H1 (cell line): ENCODE results near the gene GLS. TPM values are rescaled to one million over a fixed set of nuclear protein-coding genes. Genes with fewer than 3 reads are reported as not detected.

Experiments used
- polyA plus RNA-seq, 7 experiments: library from polyadenylated mRNA; depleted of rRNA in 3 of 7; stranded (reverse) in 5 of 7; unstranded in 2 of 7; fragments of >200 nt in 5 of 7; fragments of 200-250 nt in 2 of 7; gene quantifications; 1 replicate in 5 of 7; 2 replicates in 1 of 7; 4 replicates in 1 of 7; pipeline versions ENCODE4 v1.2.1 to v1.2.3, GENCODE V29; 2011 to 2013; ENCODE audit warnings: missing spikeins in 2 of 7, mixed read lengths in 2 of 7
- total RNA-seq: library from RNA; stranded (reverse); fragmentation: NEBNext Ultra II Directional; extraction: Animal tissue kit (Norgen Biotek cat#: 25700); gene quantifications from 2 replicates; pipeline ENCODE4 v1.2.1, GENCODE V29; 2021

GLS gene
- total and polyA plus RNA-seq, 2 of the 8 experiments (the other 6 are each of a cell fraction or from before 2014, with no cell fraction given), result 15.7 to 89.8 TPM

Other genes with a start within 250 kb of the GLS start
- gene NAB1, start 231.7 kb upstream of the GLS start, total RNA-seq, result 28.2 and 28.6 TPM in 2 replicates
- gene NAB1, start 231.7 kb upstream of the GLS start, polyA plus RNA-seq (2011; rRNA removed), result 8.5 and 21.9 TPM in 2 replicates
- gene STAT1, start 133.3 kb downstream of the GLS start, total RNA-seq, result 43.0 and 43.8 TPM in 2 replicates
- gene STAT1, start 133.3 kb downstream of the GLS start, polyA plus RNA-seq (2011; rRNA removed), result 18.1 and 20.3 TPM in 2 replicates